Stomach (tissue), 9 donors: ENCODE data around the gene RABL6. TPM values are rescaled to one million over a fixed set of nuclear protein-coding genes. Genes with fewer than 3 reads are reported as not detected.

Experiments used
- DNase-seq, 2 donors: peaks; one replicate each; pipeline versions ENCODE4 v3.0.0 to v3.0.0-alpha.2; 2013 to 2019
- H3K27ac ChIP-seq, 5 donors: fragments of 200-600 bp in 4 of 5; sonication (generic) in 4 of 5; one replicate each; pipeline ENCODE4 v1.5.1; 2013 to 2019; ENCODE audit warnings: mild to moderate bottlenecking in 1 of 5, moderate library complexity in 1 of 5
- H3K27me3 ChIP-seq, 3 donors: fragments of 200-600 bp; sonication (generic); one replicate each; pipeline ENCODE4 v1.5.1; 2017 to 2019; ENCODE audit warnings: mixed run types in 1 of 3
- H3K36me3 ChIP-seq, 4 donors: fragments of 200-600 bp; sonication (generic); 1 replicate in 3 of 4; 2 replicates in 1 of 4; pipeline ENCODE4 v1.5.1; 2016 to 2019
- H3K4me1 ChIP-seq, 4 donors: fragments of 200-600 bp; sonication (generic); one replicate each; pipeline ENCODE4 v1.5.1; 2016 to 2019
- H3K4me3 ChIP-seq, 4 donors: fragments of 200-600 bp; sonication (generic) in 3 of 4; one replicate each; pipeline ENCODE4 v1.5.1; 2016 to 2019; ENCODE audit warnings: mild to moderate bottlenecking in 1 of 4
- H3K9me3 ChIP-seq, 4 donors: fragments of 200-600 bp; sonication (generic); one replicate each; pipeline ENCODE4 v1.5.1; 2016 to 2019
- CTCF ChIP-seq, 7 experiments: fragments of 450-650 bp in 4 of 7; fragments of 200-600 bp in 3 of 7; sonication (generic) in 3 of 7; IDR thresholded peaks; one replicate each; pipeline ENCODE4 v1.5.1; 2016 to 2019; ENCODE audit warnings: antibody characterized with exemption in 7 of 7, control low read depth in 2 of 7, mild to moderate bottlenecking in 1 of 7
- EP300 ChIP-seq: sonication (generic); formaldehyde crosslinking; IDR thresholded peaks from one replicate; pipeline ENCODE4 v1.6.1; 2017; ENCODE audit warnings: antibody characterized with exemption
- POLR2A ChIP-seq, 4 donors: fragments of 450-650 bp; IDR thresholded peaks; one replicate each; pipeline ENCODE4 v1.6.1; 2016; ENCODE audit warnings: antibody characterized with exemption in 4 of 4, control low read depth in 2 of 4, mild to moderate bottlenecking in 1 of 4, moderate library complexity in 1 of 4
- POLR2AphosphoS5 ChIP-seq, 3 donors: sonication (generic); formaldehyde crosslinking; IDR thresholded peaks; one replicate each; pipeline ENCODE4 v1.6.1; 2016; ENCODE audit warnings: antibody characterized with exemption in 3 of 3
- WGBS, 5 donors: extraction: QIAGEN DNeasy Blood & Tissue Kit in 3 of 5; methylation state at CpG; one replicate each; pipeline versions ENCODE4 v1.1.5 to v1.1.7; 2013 to 2018; 5-methylcytosine and 5-hydroxymethylcytosine counted together
- intact Hi-C: fragments of 100-400 bp; cut with DNase I; formaldehyde crosslinking; loops from one replicate; pipeline ENCODE4 v1.15.1; 2023; ENCODE audit warnings: low total_unique reads
- polyA plus RNA-seq, 3 donors: library from polyadenylated mRNA; stranded (reverse); fragments of 200-250 nt; gene quantifications; one replicate each; pipeline ENCODE4 v1.2.3, GENCODE V29; 2013
- total RNA-seq, 5 donors: library from RNA; depleted of rRNA; stranded (reverse); fragments of >200 nt; gene quantifications; one replicate each; pipeline versions ENCODE4 v1.1.0 to v1.2.3, GENCODE V29; 2014 to 2016
- donor health status: healthy with polysubstance abuse.
- donor health status: Bipolar disorder and iron deficiency.
- donor health status: healthy.

The RABL6 gene
- total and polyA plus RNA-seq, 8 donors, result 47.4 to 615 (median 62.9) TPM

- DNase-seq, result peak in 1 of 2 donors; percentile 35
- H3K36me3 ChIP-seq, result peaks cover 8 to 12% (median 10%) of the 10 kb centered on the region in 4 donors
- WGBS, 5 donors, result 65 to 83% (median 70%) methylated on average over 10 to 30 of the region's 30 CpGs
Measured at GRCh38 chr9:136854113-136854841, 46.5 kb downstream of the RABL6 start.

GRCh38 chr9:136854842-136855460 is 47.2 kb downstream of the RABL6 start:
- no peak overlapping the region for H3K27ac ChIP-seq
- DNase-seq, result peak in 1 of 2 donors; percentile 26
- intact Hi-C loops, result loop anchor here (10.0 kb wide), 1 partner anchor 90 kb away; the partner anchor contains the start of genes C8G and FBXW5
- H3K9me3 ChIP-seq, result no peaks in the 10 kb centered on the region
- TF ChIP-seq POLR2AphosphoS5 (IDR thresholded peaks at IDR 0.05) (no peak), CTCF (IDR thresholded peaks at IDR 0.05) (no peak), EP300 (no peak), POLR2A (IDR thresholded peaks at IDR 0.05) (no peak)
- no peak overlapping the region for H3K4me3 ChIP-seq
- H3K36me3 ChIP-seq, result peaks cover 8 to 14% (median 11%) of the 10 kb centered on the region in 4 donors
- WGBS, 5 donors, result 77 to 79% (median 78%) methylated on average over 6 to 23 of the region's 23 CpGs
- peaks cover 37 to 84% (median 76%) of the 10 kb centered on the region in 4 donors for H3K4me1 ChIP-seq
- H3K27me3 ChIP-seq, result no peaks in the 10 kb centered on the region

More at GRCh38 chr9:136854113-136854841, 46.5 kb downstream of the RABL6 start:
- intact Hi-C loops, result loop anchor here (10.0 kb wide), 1 partner anchor 91 kb away; the partner anchor contains the start of genes C8G and FBXW5
- H3K27ac ChIP-seq, result peak overlapping the region in 1 of 5 donors; percentile 5
- no peaks in the 10 kb centered on the region for H3K27me3 ChIP-seq
- H3K9me3 ChIP-seq, result no peaks in the 10 kb centered on the region
- H3K4me1 ChIP-seq, result peaks cover 33 to 82% (median 73%) of the 10 kb centered on the region in 4 donors
- TF ChIP-seq POLR2A (IDR thresholded peaks at IDR 0.05) (no peak), EP300 (no peak), CTCF (IDR thresholded peaks at IDR 0.05) (no peak), POLR2AphosphoS5 (IDR thresholded peaks at IDR 0.05) (no peak)
- H3K4me3 ChIP-seq, result no peak overlapping the region

- WGBS, 5 donors, result 76 to 87% (median 82%) methylated on average over 20 to 26 of the region's 26 CpGs
- intact Hi-C loops, result loop anchor here (10.0 kb wide), 1 partner anchor 89 kb away; the partner anchor contains the start of genes C8G and FBXW5
- TF ChIP-seq POLR2A (IDR thresholded peaks at IDR 0.05) (no peak), EP300 (no peak), CTCF (IDR thresholded peaks at IDR 0.05) (no peak), POLR2AphosphoS5 (IDR thresholded peaks at IDR 0.05) (no peak)
- Histone ChIP-seq H3K27ac (no peak overlapping the region), H3K4me3 (no peak overlapping the region), H3K36me3 (peaks cover 8 to 18% (median 11%) of the 10 kb centered on the region in 4 donors), H3K4me1 (peaks cover 35 to 84% (median 74%) of the 10 kb centered on the region in 4 donors), H3K27me3 (no peaks in the 10 kb centered on the region), H3K9me3 (no peaks in the 10 kb centered on the region)
- peak in 1 of 2 donors; percentile 7 for DNase-seq
Measured at GRCh38 chr9:136855461-136856078, 47.8 kb downstream of the RABL6 start.

- no peaks in the 10 kb centered on the region for H3K9me3 ChIP-seq
- intact Hi-C loops, result loop anchor here (10.0 kb wide), 1 partner anchor 89 kb away; the partner anchor contains the start of genes C8G and FBXW5
- peak; percentile 9 to 24 for DNase-seq
- TF ChIP-seq POLR2A (IDR thresholded peaks at IDR 0.05) (no peak), POLR2AphosphoS5 (IDR thresholded peaks at IDR 0.05) (no peak), CTCF (IDR thresholded peaks at IDR 0.05) (no peak), EP300 (no peak)
- WGBS, 5 donors, result 56 to 65% (median 62%) methylated on average over 1 to 15 of the region's 15 CpGs
- H3K4me1 ChIP-seq, result peaks cover 40 to 84% (median 74%) of the 10 kb centered on the region in 4 donors
- H3K36me3 ChIP-seq, result peaks cover 10 to 18% (median 12%) of the 10 kb centered on the region in 4 donors
- H3K27ac ChIP-seq, result no peak overlapping the region
- no peaks in the 10 kb centered on the region for H3K27me3 ChIP-seq
- no peak overlapping the region for H3K4me3 ChIP-seq
Measured at GRCh38 chr9:136856079-136856476, 48.3 kb downstream of the RABL6 start.
